Right lung (tissue), 5 donors: Measurements from ENCODE around the gene ABLIM2. TPM values are rescaled to one million over a fixed set of nuclear protein-coding genes. Genes with fewer than 3 reads are reported as not detected.

Experiments used
- DNase-seq, 2 donors: peaks; one replicate each; pipeline ENCODE4 v3.0.0-alpha.2; 2013
- polyA plus RNA-seq, 5 donors: library from polyadenylated mRNA; unstranded; fragments of 120-200 nt; gene quantifications; one replicate each; pipeline versions ENCODE4 v1.2.1 to v1.2.3, GENCODE V29; 2013; ENCODE audit warnings: inconsistent platforms in 1 of 5, low replicate concordance in 1 of 5; ENCODE audit not compliant: insufficient read length in 5 of 5, insufficient read depth in 1 of 5

ABLIM2 gene
- polyA plus RNA-seq, 5 donors: 5.9 to 7.1 (median 6.1) TPM

DNA sequence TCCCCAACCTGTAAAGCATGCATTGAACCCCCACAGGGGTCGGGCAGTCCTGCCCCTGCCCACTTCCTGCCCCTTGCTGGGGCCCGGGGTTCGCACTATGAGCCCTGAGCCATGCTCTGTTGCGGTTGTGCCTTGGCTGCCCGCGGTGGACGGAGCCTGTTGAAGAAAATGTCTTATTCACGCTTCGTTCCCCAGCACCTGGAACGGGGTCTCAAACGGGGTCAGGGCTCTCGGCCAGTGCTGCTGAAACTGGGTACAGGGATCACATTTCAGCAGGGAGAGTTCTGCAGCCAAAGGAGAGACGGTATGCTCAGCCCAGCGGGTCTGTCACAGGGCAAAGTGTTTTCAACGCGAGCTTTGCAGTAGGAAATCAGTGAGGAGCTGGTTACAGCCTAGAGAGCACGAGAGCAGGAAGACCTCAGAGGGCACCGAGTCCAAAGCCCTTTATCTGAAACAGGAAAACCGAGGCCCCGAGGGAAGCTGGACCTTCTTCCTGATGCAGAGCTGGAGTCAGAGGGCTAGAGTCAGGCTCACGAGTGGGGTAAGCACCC is 172.6 kb downstream of the ABLIM2 start:
- DNase-seq: no peak

DNA sequence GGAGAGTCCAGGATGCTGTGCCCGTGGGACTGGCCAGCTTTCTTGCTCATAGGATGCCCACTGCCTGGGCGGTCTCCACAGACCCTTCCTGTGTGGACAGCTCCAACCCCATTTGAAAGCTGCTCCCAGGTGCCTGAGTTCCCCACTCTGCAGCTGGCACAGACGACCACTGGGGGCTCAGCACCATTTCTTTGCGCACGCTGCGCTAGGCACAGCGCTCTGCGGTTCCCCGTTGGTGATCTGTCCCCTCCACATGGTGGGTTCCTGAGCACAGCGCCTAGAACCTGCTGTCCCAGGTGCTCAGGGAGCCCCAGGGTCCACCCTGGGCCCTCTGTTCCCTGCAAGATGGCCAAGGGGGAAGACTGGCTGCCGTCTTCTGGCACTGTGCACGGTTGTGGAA is 173.5 kb downstream of the ABLIM2 start:
- DNase-seq: no peak

DNA sequence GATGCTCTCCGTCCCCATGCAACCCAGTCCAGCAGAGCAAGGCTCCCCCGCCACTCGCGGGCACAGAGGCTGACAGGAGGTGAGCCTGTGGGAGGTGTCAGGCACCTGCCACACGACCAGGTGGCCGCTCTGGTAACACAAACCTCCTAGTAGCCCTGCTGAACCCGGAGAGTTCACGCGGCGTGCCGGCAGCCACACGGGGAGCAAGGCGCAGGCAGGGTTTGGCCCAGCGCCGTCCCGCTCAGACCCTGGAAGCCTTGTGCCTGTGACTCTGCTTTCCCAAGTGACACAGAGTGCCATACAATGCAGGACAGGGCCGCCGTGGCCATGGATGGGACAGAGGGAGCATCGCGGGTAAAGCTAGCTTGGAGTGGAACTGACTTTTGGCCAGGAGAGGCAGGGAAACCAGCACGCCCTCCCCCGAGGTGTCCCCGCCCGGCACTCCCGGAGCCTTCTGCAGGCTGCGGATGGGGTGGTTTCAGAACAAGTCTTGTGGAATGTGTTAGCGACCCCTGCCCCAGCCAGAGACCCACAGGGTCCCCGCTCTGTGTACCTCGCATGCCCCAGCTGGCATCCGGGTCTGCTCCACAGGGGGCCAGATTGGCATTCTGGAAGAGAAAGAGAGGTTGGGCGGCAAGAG is 174.2 kb downstream of the ABLIM2 start:
- DNase-seq: no peak

DNA sequence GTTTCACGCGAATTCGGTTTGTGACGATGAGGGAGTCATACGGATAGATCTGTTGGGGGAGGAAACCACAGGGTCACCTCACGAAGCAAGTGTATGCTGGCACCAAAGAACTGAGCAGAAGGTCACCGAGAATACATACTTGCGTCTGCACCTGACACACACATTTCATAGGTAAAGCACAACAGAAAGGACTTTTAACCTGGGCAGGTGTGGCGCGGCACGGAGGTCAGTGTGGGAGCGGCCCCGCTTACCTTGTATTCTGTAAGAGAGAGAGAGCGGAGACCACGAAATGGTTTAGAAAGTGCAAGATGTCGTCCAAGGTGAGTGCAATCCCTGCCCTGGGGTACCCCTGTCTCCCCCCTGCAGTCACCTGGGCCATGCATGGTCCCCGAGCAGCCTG is 175.3 kb downstream of the ABLIM2 start:
- no peak for DNase-seq

DNA sequence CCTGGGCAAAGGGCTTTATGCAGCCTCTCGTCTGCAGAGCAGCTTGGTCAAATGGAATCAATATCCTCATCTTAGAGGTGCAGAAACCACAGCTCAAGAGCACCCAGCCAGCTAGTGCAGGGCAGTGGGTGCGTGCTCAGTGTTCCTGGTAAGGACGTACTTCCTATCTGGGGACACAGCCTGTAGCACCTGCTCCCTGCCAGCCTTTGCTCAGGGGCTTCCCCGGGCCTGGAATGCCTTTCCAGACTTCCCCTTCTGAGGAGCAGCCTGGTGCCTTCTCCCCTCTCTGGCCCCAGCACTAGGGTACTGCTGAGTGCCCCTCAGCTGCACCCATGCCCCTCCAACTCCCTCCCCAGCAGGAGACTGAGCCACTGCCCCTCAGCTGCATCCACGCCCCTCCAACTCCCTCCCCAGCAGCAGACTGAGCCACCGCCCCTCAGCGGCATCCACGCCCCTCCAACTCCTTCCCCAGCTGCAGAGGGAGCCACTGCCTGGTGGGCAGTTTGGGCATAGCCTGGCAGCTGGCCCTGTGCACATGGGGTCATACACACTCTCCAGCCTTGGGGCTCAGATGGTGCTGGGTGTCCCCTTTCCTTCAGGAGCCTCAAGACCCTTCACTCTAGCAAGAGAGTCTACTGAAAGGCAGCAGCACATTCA is 176.7 kb downstream of the ABLIM2 start:
- DNase-seq: no peak

DNA sequence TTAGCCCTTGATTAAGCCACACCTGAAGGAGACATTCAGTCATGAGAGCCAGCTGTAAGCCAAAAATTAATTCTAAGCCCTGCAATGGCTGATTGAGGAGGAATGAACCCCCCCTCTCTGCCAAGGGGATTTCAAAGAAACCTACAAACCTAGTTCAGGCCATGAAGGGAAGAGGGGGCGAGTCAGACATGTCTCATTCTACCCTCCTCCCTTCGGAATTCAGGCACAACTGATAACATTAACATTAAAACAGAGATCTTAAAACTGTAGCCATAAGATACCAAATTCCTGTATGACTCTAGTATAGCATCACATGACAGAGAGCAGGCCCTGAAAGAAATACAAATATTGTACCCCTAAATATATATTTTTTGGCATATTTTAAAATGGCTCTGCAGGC is 178.6 kb downstream of the ABLIM2 start:
- DNase-seq: no peak

DNA sequence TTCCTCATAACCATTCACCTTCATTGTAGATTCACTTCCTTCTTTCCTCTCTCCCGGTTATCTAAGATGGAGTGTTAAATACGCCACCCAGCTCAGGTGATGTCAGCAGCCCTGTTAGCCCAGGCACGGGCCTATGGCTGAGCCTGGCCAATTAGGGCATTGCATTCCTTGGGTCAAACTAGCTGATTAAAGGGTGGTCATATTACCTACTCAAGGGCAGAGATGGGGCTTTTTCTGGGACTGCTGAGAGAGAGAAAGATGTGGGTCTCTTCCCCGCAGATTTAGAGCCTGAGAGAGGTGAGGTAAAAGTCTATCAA is 179.0 kb downstream of the ABLIM2 start:
- DNase-seq: no peak

DNA sequence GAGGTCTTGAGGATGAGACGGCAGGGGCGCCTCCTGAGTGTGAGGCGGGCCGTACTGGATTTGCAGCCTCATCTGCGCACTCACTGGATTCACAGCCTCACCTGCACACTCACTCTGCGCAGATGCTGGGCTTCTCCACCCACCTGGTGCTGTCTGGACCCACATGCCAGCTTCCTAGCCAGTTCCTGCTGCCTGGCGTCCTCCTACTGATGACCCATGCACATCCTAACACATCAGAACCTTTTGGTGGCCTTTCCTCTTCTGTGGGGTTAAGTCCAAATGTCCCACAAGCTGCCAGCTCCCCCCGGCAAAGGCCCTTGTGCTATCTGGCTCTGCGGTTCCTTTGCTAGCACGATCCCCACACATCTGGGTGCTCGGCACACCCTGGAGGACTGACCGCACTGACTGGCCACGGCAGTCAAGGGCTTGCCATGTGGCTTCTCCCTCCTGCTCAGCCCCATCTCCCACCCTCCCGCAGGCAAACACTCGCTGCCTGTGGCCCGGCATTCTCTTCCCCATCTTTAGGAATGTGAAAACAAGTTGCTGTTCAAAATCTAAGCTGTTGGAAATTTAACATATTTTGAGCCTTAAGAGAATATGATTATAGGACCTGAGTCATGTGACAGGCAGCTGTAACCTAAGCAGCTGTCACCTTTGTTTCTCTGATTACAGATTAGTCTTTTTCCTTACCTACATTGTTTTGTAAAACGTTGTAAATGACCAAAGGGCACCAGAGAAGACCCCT is 179.5 kb downstream of the ABLIM2 start:
- DNase-seq: no peak

DNA sequence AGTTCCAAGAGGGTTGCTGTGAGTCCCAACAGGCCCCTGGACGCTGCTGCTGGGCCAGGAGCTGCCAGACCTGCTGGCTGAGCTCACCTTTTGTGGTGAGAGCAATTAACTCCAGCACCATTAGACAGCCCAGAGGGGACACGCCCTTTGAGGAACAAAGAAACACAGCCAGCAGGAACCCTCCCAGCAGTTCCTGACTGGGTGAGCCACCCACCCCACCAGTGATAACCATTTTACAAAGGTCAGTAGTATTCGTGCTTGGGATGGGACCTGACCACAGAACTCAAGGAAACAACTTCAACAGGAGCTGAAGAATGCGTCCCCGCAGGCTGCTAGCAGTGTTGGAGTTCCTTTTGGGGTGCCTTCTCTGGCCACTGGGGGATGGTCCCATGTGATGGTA is 180.1 kb downstream of the ABLIM2 start:
- no peak for DNase-seq

DNA sequence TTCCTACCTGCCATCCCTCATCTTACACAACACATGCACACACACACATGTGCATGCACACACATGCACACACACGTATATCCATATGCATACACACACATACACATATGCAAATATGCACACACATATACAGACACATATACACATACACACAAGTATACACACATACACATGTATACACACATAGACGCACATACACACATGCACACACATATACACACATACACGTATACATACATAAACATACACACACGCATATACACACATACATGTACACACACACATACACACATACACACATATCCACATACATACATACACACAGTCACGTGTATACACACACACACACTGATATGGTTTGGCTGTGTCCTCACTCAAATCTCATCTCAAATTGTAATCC is 182.0 kb downstream of the ABLIM2 start:
- no peak for DNase-seq

DNA sequence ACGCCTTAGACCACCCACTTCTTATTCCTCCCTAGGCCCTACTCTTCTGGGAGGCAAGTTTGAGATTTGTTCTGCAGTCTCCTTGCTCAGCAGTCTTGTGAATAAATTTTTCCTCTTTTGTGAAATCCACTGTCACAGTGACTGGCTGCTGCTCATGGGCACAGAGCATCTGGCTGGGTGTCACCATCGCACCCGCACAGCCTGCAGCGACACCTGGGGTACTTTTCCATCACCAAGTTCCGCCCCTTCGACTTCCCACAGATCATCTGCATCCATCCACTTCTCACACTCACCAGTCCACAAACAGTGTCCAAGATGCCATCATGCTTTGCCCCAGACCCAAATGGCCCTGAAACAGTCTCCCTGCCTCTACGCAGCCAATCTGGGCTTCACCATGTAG is 182.6 kb downstream of the ABLIM2 start:
- no peak for DNase-seq

DNA sequence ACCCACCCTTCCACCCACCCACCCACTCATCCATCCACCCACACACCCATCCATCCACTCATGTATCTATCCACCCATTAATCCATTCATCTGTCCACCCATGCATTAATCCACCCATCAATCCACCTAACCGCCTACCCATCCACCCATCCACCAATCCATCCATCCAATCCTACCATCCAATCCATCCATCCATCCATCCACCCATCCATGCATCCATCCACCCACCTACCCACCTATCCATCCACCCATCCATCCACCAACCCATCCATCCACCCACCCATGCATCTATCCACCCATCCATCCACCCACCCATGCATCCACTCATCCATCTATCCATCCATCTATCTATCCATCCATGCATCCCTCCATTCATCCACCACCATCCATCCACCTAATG is 184.2 kb downstream of the ABLIM2 start:
- no peak for DNase-seq

DNA sequence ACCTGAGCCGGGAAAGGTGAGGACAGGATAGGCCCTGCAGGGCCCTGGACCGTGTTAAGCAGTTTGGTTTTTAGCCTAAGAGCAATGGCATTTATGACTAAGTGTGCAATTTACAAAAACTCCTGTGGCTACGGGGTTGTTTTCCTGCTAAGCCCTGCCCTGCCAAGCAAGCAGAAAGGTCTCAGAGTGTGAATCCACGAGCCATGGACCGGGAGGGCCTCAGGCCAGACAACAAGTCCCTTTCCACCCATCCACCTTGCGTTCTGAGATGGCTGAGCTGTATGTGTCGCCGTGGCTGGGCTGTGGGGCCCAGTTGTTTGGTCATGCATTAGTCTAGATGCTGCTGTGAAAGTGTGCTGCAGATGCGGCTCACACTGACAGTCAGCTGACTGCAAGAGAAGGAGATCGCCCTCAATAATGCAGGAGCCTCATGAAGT is 185.1 kb downstream of the ABLIM2 start:
- no peak for DNase-seq

DNA sequence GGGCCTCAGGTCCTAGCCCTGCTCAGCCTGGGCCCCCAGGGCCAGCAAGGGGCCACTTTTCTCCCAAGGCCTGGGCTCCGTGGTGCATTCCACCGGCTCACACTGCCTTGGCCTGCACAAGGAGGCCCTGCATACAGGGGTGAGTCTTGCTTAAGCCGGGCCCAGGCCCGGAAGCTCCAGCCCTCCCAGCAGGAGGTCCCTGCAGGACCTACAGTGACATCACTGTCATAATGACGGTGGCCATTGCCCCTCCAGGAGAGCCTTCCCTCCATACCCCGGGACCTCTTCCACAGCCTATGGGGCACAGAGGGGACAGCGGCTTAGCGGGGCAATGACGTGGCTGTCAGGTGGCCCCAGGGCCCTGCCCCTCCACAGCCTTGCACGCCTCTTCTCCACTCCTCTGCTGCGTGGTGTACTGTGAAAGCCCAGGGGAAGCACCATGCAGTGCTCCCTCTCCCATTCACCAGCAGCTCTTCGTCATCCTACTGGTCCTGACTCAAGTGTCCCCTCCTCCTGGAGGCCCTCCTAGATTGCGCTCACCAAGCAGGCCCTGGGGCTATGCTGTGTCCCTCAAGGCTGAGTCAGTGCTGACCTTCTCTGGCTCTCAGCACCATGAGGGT is 186.6 kb downstream of the ABLIM2 start:
- no peak for DNase-seq

DNA sequence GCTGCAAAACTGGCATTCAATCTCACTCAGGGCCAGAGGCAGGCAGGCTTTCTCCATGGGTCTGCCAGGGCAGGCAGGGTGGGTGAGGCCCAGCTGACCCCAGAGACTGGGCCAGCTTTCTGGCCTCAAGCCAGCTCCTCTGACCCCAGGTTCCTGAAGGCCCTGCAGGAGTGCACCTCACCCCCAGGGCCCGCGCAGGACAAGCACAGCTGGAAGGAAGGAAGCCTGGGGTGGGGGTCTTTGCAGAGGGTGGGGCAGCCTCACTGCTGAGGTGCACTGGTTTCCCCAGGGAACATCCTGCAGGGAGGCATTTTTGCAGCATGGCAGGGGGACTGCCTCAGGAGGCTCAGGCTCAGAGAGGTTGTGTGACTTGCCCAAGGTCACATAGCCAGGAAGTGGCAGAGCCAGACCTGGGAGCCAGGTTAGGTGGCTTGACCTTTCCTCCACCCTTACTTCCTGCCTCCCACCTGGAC is 187.4 kb downstream of the ABLIM2 start:
- no peak for DNase-seq

DNA sequence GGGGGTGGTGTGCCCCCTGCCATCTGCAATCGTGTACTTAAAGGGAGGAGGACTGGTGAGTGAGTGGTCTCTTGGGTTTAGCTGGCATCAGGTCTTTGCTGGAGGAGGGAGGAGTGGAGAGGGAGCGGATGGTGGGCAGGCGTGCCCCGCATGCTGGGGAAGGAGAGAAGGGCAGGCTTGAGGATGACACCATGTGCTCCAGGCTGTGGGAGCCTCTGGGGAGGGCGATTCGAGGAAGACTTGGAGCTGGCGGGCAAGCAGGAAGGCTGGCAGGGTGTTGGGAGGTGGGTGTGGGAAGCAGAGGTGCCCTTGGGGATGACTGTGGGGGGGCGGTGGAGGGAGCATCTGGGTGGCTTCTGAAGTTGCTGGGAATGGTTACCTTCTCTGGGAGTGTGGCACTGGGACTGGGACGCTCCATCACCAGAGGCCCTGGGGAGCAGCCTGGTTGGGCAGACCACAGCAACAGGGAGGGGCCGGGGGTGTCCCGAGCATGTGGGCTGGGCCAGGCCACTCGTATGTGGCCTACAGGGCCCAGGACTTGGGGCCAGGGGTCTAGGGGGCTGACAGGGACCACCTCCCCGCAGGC is 188.2 kb downstream of the ABLIM2 start:
- DNase-seq: no peak

DNA sequence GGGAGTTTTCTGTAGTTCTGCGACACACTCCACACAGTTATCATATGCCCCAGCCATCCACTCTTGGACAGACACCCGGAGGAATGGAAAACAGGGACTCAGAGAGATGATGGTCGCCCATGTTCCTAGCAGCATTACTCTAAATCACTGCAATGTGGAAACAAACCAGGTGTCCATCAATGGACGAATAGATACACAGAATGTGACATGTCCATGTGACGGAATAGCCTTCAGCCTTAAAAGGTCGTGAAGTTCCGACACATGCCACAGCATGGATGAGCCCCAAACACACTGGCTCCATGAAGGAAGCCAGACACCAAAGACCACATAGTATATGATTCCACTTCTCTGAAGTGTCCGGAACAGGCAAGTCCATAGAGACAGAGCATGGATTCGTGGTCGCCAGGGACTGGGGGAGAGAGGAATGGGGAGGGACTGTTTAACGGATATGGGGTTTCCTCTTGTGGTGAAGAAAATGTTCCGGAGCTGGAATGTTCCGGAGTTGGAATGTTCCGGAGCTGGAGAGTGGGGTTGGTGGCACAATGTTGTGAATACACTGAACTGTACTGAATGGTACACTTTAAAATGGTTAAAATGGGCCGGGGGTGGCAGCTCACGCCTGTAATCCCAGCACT is 190.2 kb downstream of the ABLIM2 start:
- no peak for DNase-seq

DNA sequence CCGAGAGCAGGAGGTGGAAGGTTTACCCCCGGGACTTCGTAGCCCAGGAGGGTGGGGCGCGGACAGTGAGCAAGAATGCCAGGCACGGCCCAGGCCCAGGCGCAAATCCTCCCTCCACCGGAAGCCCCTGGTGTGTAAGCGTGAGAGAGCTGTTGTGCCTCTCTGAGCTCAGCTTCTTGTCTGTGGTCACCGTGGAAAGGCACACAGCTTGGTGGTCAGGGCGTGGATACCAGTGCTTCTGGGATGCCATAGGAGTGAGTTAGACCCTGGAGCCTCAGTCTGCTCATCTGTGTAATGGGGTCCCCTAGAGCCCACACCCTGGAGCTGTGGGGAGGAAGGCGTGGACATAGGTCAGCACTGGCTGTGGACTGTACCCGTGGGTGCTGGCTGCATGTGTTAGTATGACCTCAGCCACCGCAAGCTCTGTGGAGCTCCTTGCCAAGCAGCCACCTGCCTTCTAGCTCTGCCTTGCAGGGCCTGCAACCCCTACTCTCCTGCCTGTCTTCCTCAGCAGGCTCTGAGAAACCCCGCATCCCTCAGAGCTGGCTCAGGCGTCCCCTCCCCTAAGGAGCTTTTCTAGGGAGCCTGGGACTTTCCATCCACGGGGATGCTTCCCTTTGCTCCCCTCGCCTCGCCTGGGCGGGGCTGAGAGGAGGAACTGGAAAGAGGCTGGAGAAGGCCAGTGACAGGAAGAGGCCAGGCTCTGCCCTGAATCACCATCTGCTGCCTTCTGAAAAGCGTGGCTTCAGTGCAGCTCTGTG is 190.9 kb downstream of the ABLIM2 start:
- no peak for DNase-seq

DNA sequence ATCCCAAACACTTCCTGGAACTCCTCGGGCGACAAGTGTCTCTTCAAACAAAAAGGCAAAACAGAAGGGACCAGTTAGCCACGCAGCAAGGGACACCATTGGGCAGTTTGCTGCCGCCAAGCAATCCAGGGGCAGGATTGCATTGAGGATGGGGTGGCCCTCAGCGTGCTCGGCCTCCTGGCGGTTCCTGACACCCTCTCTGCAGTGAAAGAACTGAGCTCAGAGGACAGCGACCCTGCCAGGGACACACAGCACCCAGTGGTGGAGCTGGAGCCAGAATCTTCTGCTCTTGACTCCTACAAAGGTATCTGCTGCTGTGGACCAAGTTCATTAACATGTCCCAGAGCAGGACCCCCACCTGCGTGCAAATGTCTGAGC is 191.6 kb downstream of the ABLIM2 start:
- no peak for DNase-seq

DNA sequence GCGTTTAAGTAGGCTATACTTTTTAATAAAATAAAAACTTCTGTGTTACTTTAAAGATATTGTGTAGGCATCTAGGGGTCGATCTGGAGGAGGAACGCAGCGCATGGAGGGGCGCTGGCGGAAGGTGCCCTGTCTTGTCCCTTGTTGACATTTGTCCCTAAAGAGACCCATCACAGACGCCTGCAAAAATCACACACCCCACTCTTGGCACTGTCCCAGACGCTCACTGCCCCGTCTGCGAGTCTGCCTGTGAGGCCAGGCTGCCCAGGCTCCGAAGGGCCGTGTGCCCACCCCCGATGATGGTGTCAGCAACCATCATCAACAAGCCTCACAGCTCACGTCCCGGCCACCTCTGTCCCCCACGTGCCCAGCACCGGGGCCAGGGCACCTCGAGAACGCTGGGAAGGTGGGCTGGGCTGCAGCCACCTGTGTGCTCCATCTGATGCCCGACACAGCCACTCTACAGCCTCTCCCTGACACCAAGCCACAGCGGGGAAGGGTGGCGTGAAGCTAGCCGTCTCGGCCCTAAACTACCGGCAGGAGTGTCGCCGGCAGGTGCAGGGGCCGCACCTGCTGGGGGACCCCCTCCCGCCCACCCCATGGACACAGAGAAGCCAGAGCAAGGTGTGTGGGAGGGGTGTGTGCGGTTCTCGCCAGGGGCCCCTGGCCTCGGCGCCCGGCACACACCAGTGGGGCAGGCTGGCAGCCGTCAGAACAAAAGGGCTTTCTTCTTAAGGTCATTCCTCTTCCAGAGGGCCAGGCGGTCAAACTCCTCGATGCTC is 192.1 kb downstream of the ABLIM2 start:
- no peak for DNase-seq
